DOHH2 (cell line): ENCODE results near the gene AKNA.

Experiments
- H3F3A ChIP-seq: fragments of 200-600 bp; sonication (generic), shearing (Covaris generic); 2 replicates; pipeline ENCODE4 v1.6.0; 2016; ENCODE audit warnings: antibody characterized with exemption, mild to moderate bottlenecking; ENCODE audit not compliant: control insufficient read depth, insufficient read depth
- H3K27ac ChIP-seq: fragments of 200-600 bp; sonication (generic); 2 replicates; pipeline ENCODE4 v1.5.1; 2014; ENCODE audit warnings: low read depth, mild to moderate bottlenecking, low read length, moderate library complexity
- H3K27me3 ChIP-seq: fragments of 200-600 bp; sonication (generic); 2 replicates; pipeline ENCODE4 v1.6.1; 2014; ENCODE audit warnings: mild to moderate bottlenecking, low read length, mixed read lengths; ENCODE audit not compliant: control insufficient read depth
- H3K36me3 ChIP-seq: fragments of 200-600 bp; sonication (generic); 2 replicates; pipeline ENCODE4 v1.6.1; 2014; ENCODE audit warnings: mild to moderate bottlenecking, low read length, moderate library complexity, mixed read lengths; ENCODE audit not compliant: control insufficient read depth
- H3K4me1 ChIP-seq: fragments of 200-600 bp; sonication (generic); 2 replicates; pipeline ENCODE4 v1.6.1; 2014; ENCODE audit warnings: mild to moderate bottlenecking, low read length, mixed read lengths; ENCODE audit not compliant: control insufficient read depth
- H3K4me2 ChIP-seq: fragments of 200-600 bp; sonication (generic); 2 replicates; pipeline ENCODE4 v1.6.0; 2014; ENCODE audit warnings: mild to moderate bottlenecking, low read length, moderate library complexity
- H3K4me3 ChIP-seq: fragments of 200-600 bp; sonication (generic); 2 replicates; pipeline ENCODE4 v1.5.1; 2014; ENCODE audit warnings: mild to moderate bottlenecking, low read length, mixed read lengths
- H3K79me2 ChIP-seq: fragments of 200-600 bp; sonication (generic); 2 replicates; pipeline ENCODE4 v1.6.1; 2014; ENCODE audit warnings: mild to moderate bottlenecking, low read length, mixed read lengths; ENCODE audit not compliant: control insufficient read depth
- H3K9me2 ChIP-seq: fragments of 200-600 bp; sonication (generic); replicated peaks from 2 replicates; pipeline ENCODE4 v1.6.1; 2014; ENCODE audit warnings: mild to moderate bottlenecking, low read length, mixed read lengths; ENCODE audit not compliant: control insufficient read depth
- H3K9me3 ChIP-seq: fragments of 200-600 bp; sonication (generic); 2 replicates; pipeline ENCODE4 v1.6.1; 2014; ENCODE audit warnings: antibody characterized with exemption, low read length, mixed read lengths; ENCODE audit not compliant: control insufficient read depth, insufficient read depth
- H4K20me1 ChIP-seq: fragments of 200-600 bp; sonication (generic); 2 replicates; pipeline ENCODE4 v1.6.0; 2014; ENCODE audit warnings: low read depth, mild to moderate bottlenecking, antibody characterized with exemption, low read length, moderate library complexity; ENCODE audit not compliant: control insufficient read depth, insufficient read depth
- CTCF ChIP-seq: fragments of 200-600 bp; sonication (generic); IDR thresholded peaks from one replicate; pipeline ENCODE4 v1.5.1; 2014; ENCODE audit warnings: antibody characterized with exemption, mild to moderate bottlenecking, low read depth, low read length; ENCODE audit not compliant: poor library complexity, severe bottlenecking
- EZH2phosphoT487 ChIP-seq: fragments of 200-600 bp; sonication (generic); IDR thresholded peaks from 2 replicates; pipeline ENCODE4 v1.6.1; 2017; ENCODE audit warnings: borderline replicate concordance, mild to moderate bottlenecking, antibody characterized with exemption, low read length, moderate library complexity, mixed read lengths

AKNA gene

GRCh38 chr9:114425126-114425525 is 37.3 kb upstream of the AKNA start:
- no peaks in the 10 kb centered on the region for H3K9me2 ChIP-seq

GRCh38 chr9:114424126-114424525 is 36.3 kb upstream of the AKNA start:
- Histone ChIP-seq H3K27me3 (peaks cover 39% of the 10 kb centered on the region), H3K79me2 (no peaks in the 10 kb centered on the region), H3K4me2 (no peak overlapping the region), H3K36me3 (no peaks in the 10 kb centered on the region), H3K4me1 (no peaks in the 10 kb centered on the region), H3K27ac (no peak overlapping the region), H3K9me2 (no peaks in the 10 kb centered on the region), H3K4me3 (no peak overlapping the region), H3F3A (no peaks in the 10 kb centered on the region), H4K20me1 (no peaks in the 10 kb centered on the region), H3K9me3 (no peaks in the 10 kb centered on the region)
- no peak for TF ChIP-seq EZH2phosphoT487
- TF ChIP-seq CTCF = no peak

More at GRCh38 chr9:114425126-114425525, 37.3 kb upstream of the AKNA start:
- TF ChIP-seq EZH2phosphoT487 (no peak), CTCF (no peak)
- H3K9me3 ChIP-seq = no peaks in the 10 kb centered on the region
- H4K20me1 ChIP-seq = no peaks in the 10 kb centered on the region
- no peaks in the 10 kb centered on the region for H3K4me1 ChIP-seq
- no peak overlapping the region for H3K4me2 ChIP-seq
- no peak overlapping the region for H3K27ac ChIP-seq
- no peak overlapping the region for H3K4me3 ChIP-seq
- no peaks in the 10 kb centered on the region for H3K79me2 ChIP-seq
- no peaks in the 10 kb centered on the region for H3K36me3 ChIP-seq
- H3F3A ChIP-seq = no peaks in the 10 kb centered on the region
- peaks cover 44% of the 10 kb centered on the region for H3K27me3 ChIP-seq

GRCh38 chr9:114423181-114423580 is 35.4 kb upstream of the AKNA start:
- H3K79me2 ChIP-seq = no peaks in the 10 kb centered on the region
- H3K4me1 ChIP-seq = no peaks in the 10 kb centered on the region
- H3K9me2 ChIP-seq = no peaks in the 10 kb centered on the region
- H3K9me3 ChIP-seq = no peaks in the 10 kb centered on the region
- H4K20me1 ChIP-seq = no peaks in the 10 kb centered on the region
- H3K36me3 ChIP-seq = no peaks in the 10 kb centered on the region
- no peak overlapping the region for H3K4me2 ChIP-seq
- H3F3A ChIP-seq = no peaks in the 10 kb centered on the region
- no peak for TF ChIP-seq CTCF
- TF ChIP-seq EZH2phosphoT487 = no peak
- H3K4me3 ChIP-seq = no peak overlapping the region
- H3K27ac ChIP-seq = no peak overlapping the region
- H3K27me3 ChIP-seq = peaks cover 39% of the 10 kb centered on the region
